ENCODE measurements around the gene RGS1.

RGS1 gene

GRCh38 chr1:192545896-192546521 is 29.6 kb upstream of the RGS1 start:
- POLR2A ChIA-PET = no interaction called here
- no peak overlapping the region for H3K27ac ChIP-seq (ENCODE audit: insufficient read depth in 1 of 2, low read depth in 1 of 2, low read length in 2 of 2, poor library complexity in 1 of 2, severe bottlenecking in 2 of 2)

GRCh38 chr1:192546596-192547190 is 28.9 kb upstream of the RGS1 start:
- Histone ChIP-seq H3K36me3 (ENCODE audit: control insufficient read depth in 4 of 4, insufficient read depth in 4 of 4, low read length in 3 of 4) (no peaks in the 10 kb centered on the region), H3K27ac (ENCODE audit: insufficient read depth in 1 of 2, low read depth in 1 of 2, low read length in 2 of 2, poor library complexity in 1 of 2, severe bottlenecking in 2 of 2) (no peak overlapping the region), H3K4me1 (ENCODE audit: control extremely low read depth in 1 of 4, control insufficient read depth in 4 of 4, insufficient read depth in 4 of 4, low read length in 3 of 4) (peaks cover 11 to 30% (median 22%) of the 10 kb centered on the region in 4 experiments), H3K27me3 (replicated peaks in 2 of 5; ENCODE audit: control insufficient read depth in 4 of 5, insufficient read depth in 5 of 5, low read length in 4 of 5) (no peaks in the 10 kb centered on the region), H3K9me3 (ENCODE audit: control extremely low read depth in 1 of 5, control insufficient read depth in 4 of 5, insufficient read depth in 2 of 5, low read depth in 1 of 5, low read length in 4 of 5) (no peaks in the 10 kb centered on the region), H3K4me3 (ENCODE audit: control insufficient read depth in 1 of 7, extremely low read depth in 1 of 7, insufficient read depth in 4 of 7, low read depth in 2 of 7, low read length in 6 of 7) (no peak overlapping the region)
- ChIA-PET POLR2A (no interaction called here), CTCF (interaction anchor here (0.7 to 2.4 kb wide), 8 partner anchors 10 to 67 kb away, joined by 3 to 6 read pairs (median 4); no protein-coding TSS in a partner anchor)
- 95% methylated on average over 2 of the region's 7 CpGs for WGBS (ENCODE audit: insufficient coverage)
- no peak for DNase-seq

More at GRCh38 chr1:192545896-192546521, 29.6 kb upstream of the RGS1 start:
- Histone ChIP-seq H3K27me3 (replicated peaks in 2 of 5; ENCODE audit: control insufficient read depth in 4 of 5, insufficient read depth in 5 of 5, low read length in 4 of 5) (no peaks in the 10 kb centered on the region), H3K4me1 (ENCODE audit: control extremely low read depth in 1 of 4, control insufficient read depth in 4 of 4, insufficient read depth in 4 of 4, low read length in 3 of 4) (peaks cover 10 to 24% (median 16%) of the 10 kb centered on the region in 4 experiments), H3K4me3 (ENCODE audit: control insufficient read depth in 1 of 7, extremely low read depth in 1 of 7, insufficient read depth in 4 of 7, low read depth in 2 of 7, low read length in 6 of 7) (peak overlapping the region in 3 of 7 experiments; percentile 23 to 61 (median 45)), H3K9me3 (ENCODE audit: control extremely low read depth in 1 of 5, control insufficient read depth in 4 of 5, insufficient read depth in 2 of 5, low read depth in 1 of 5, low read length in 4 of 5) (no peaks in the 10 kb centered on the region), H3K36me3 (ENCODE audit: control insufficient read depth in 4 of 4, insufficient read depth in 4 of 4, low read length in 3 of 4) (no peaks in the 10 kb centered on the region)
- WGBS (ENCODE audit: insufficient coverage) = 50% methylated on average over 1 of the region's 3 CpGs
- CTCF ChIA-PET = interaction anchor here (0.7 to 2.4 kb wide), 8 partner anchors 11 to 68 kb away, joined by 3 to 6 read pairs (median 4); no protein-coding TSS in a partner anchor
- peak in 2 of 3 donors; percentile 57 to 69 for DNase-seq

GRCh38 chr1:192547501-192547900 is 28.1 kb upstream of the RGS1 start:
- ChIA-PET POLR2A (no interaction called here), CTCF (interaction anchor here (1.0 to 1.5 kb wide), 2 partner anchors 31 to 66 kb away, joined by 3 to 4 read pairs; no protein-coding TSS in a partner anchor)
- Histone ChIP-seq H3K27me3 (replicated peaks in 2 of 5; ENCODE audit: control insufficient read depth in 4 of 5, insufficient read depth in 5 of 5, low read length in 4 of 5) (no peaks in the 10 kb centered on the region), H3K36me3 (ENCODE audit: control insufficient read depth in 4 of 4, insufficient read depth in 4 of 4, low read length in 3 of 4) (no peaks in the 10 kb centered on the region), H3K4me1 (ENCODE audit: control extremely low read depth in 1 of 4, control insufficient read depth in 4 of 4, insufficient read depth in 4 of 4, low read length in 3 of 4) (peaks cover 11 to 36% (median 25%) of the 10 kb centered on the region in 4 experiments), H3K9me3 (ENCODE audit: control extremely low read depth in 1 of 5, control insufficient read depth in 4 of 5, insufficient read depth in 2 of 5, low read depth in 1 of 5, low read length in 4 of 5) (no peaks in the 10 kb centered on the region), H3K4me3 (ENCODE audit: control insufficient read depth in 1 of 7, extremely low read depth in 1 of 7, insufficient read depth in 4 of 7, low read depth in 2 of 7, low read length in 6 of 7) (no peak overlapping the region), H3K27ac (ENCODE audit: insufficient read depth in 1 of 2, low read depth in 1 of 2, low read length in 2 of 2, poor library complexity in 1 of 2, severe bottlenecking in 2 of 2) (no peak overlapping the region)
- DNase-seq = no peak
- 100% methylated on average over 1 of the region's 2 CpGs for WGBS (ENCODE audit: insufficient coverage)

- Histone ChIP-seq H3K4me1 (ENCODE audit: control extremely low read depth in 1 of 4, control insufficient read depth in 4 of 4, insufficient read depth in 4 of 4, low read length in 3 of 4) (peaks cover 20 to 51% (median 33%) of the 10 kb centered on the region in 4 experiments), H3K27me3 (replicated peaks in 2 of 5; ENCODE audit: control insufficient read depth in 4 of 5, insufficient read depth in 5 of 5, low read length in 4 of 5) (no peaks in the 10 kb centered on the region), H3K27ac (ENCODE audit: insufficient read depth in 1 of 2, low read depth in 1 of 2, low read length in 2 of 2, poor library complexity in 1 of 2, severe bottlenecking in 2 of 2) (no peak overlapping the region), H3K36me3 (ENCODE audit: control insufficient read depth in 4 of 4, insufficient read depth in 4 of 4, low read length in 3 of 4) (no peaks in the 10 kb centered on the region), H3K9me3 (ENCODE audit: control extremely low read depth in 1 of 5, control insufficient read depth in 4 of 5, insufficient read depth in 2 of 5, low read depth in 1 of 5, low read length in 4 of 5) (no peaks in the 10 kb centered on the region), H3K4me3 (ENCODE audit: control insufficient read depth in 1 of 7, extremely low read depth in 1 of 7, insufficient read depth in 4 of 7, low read depth in 2 of 7, low read length in 6 of 7) (no peak overlapping the region)
- 100% methylated on average over 2 of the region's 3 CpGs for WGBS (ENCODE audit: insufficient coverage)
- DNase-seq = no peak
- ChIA-PET CTCF (interaction anchor here (1.2 to 6.5 kb wide), 6 partner anchors 8 to 59 kb away, joined by 3 to 48 read pairs (median 4); no protein-coding TSS in a partner anchor), POLR2A (no interaction called here)
Measured at GRCh38 chr1:192549937-192550336, 25.6 kb upstream of the RGS1 start.

GRCh38 chr1:192550922-192551534 is 24.5 kb upstream of the RGS1 start:
- ChIA-PET CTCF (interaction anchor here (0.9 to 6.5 kb wide), 9 partner anchors 8 to 469 kb away, joined by 3 to 48 read pairs (median 4); no protein-coding TSS in a partner anchor), POLR2A (interaction anchor here (0.6 kb wide), 1 partner anchor 34 kb away, joined by 4 read pairs; no protein-coding TSS in a partner anchor)
- H3K36me3 ChIP-seq (ENCODE audit: control insufficient read depth in 4 of 4, insufficient read depth in 4 of 4, low read length in 3 of 4) = no peaks in the 10 kb centered on the region
- 13% methylated on average over 1 of the region's 2 CpGs for WGBS (ENCODE audit: insufficient coverage)
- H3K4me1 ChIP-seq (ENCODE audit: control extremely low read depth in 1 of 4, control insufficient read depth in 4 of 4, insufficient read depth in 4 of 4, low read length in 3 of 4) = peaks cover 17 to 42% (median 28%) of the 10 kb centered on the region in 4 experiments
- H3K9me3 ChIP-seq (ENCODE audit: control extremely low read depth in 1 of 5, control insufficient read depth in 4 of 5, insufficient read depth in 2 of 5, low read depth in 1 of 5, low read length in 4 of 5) = no peaks in the 10 kb centered on the region
- no peak overlapping the region for H3K27ac ChIP-seq (ENCODE audit: insufficient read depth in 1 of 2, low read depth in 1 of 2, low read length in 2 of 2, poor library complexity in 1 of 2, severe bottlenecking in 2 of 2)
- no peaks in the 10 kb centered on the region for H3K27me3 ChIP-seq (replicated peaks in 2 of 5; ENCODE audit: control insufficient read depth in 4 of 5, insufficient read depth in 5 of 5, low read length in 4 of 5)
- DNase-seq = peak; percentile 42 to 90 (median 86)
- peak overlapping the region in 1 of 7 experiments; percentile 18 for H3K4me3 ChIP-seq (ENCODE audit: control insufficient read depth in 1 of 7, extremely low read depth in 1 of 7, insufficient read depth in 4 of 7, low read depth in 2 of 7, low read length in 6 of 7)

GRCh38 chr1:192552760-192553191 is 22.8 kb upstream of the RGS1 start:
- no peaks in the 10 kb centered on the region for H3K9me3 ChIP-seq (ENCODE audit: control extremely low read depth in 1 of 5, control insufficient read depth in 4 of 5, insufficient read depth in 2 of 5, low read depth in 1 of 5, low read length in 4 of 5)
- ChIA-PET POLR2A (interaction anchor here (1.2 to 2.7 kb wide), 3 partner anchors 14 to 56 kb away, joined by 3 to 17 read pairs (median 5); no protein-coding TSS in a partner anchor), CTCF (interaction anchor here (0.8 to 6.5 kb wide), 5 partner anchors 11 to 46 kb away, joined by 3 to 48 read pairs (median 4); no protein-coding TSS in a partner anchor)
- H3K4me1 ChIP-seq (ENCODE audit: control extremely low read depth in 1 of 4, control insufficient read depth in 4 of 4, insufficient read depth in 4 of 4, low read length in 3 of 4) = peaks cover 15 to 36% (median 25%) of the 10 kb centered on the region in 4 experiments
- H3K27ac ChIP-seq (ENCODE audit: insufficient read depth in 1 of 2, low read depth in 1 of 2, low read length in 2 of 2, poor library complexity in 1 of 2, severe bottlenecking in 2 of 2) = no peak overlapping the region
- peak in 2 of 3 donors; percentile 79 to 86 for DNase-seq
- H3K27me3 ChIP-seq (replicated peaks in 2 of 5; ENCODE audit: control insufficient read depth in 4 of 5, insufficient read depth in 5 of 5, low read length in 4 of 5) = no peaks in the 10 kb centered on the region
- WGBS (ENCODE audit: insufficient coverage) = 13% methylated on average over 4 of the region's 6 CpGs
- no peaks in the 10 kb centered on the region for H3K36me3 ChIP-seq (ENCODE audit: control insufficient read depth in 4 of 4, insufficient read depth in 4 of 4, low read length in 3 of 4)
- peak overlapping the region in 3 of 7 experiments; percentile 14 to 35 (median 32) for H3K4me3 ChIP-seq (ENCODE audit: control insufficient read depth in 1 of 7, extremely low read depth in 1 of 7, insufficient read depth in 4 of 7, low read depth in 2 of 7, low read length in 6 of 7)
